AG09309 (cell line): ENCODE results near the gene CPA5.

ENCODE experiments used
- DNase-seq: peaks from one replicate; pipeline ENCODE4 v3.0.0-alpha.2; 2010; ENCODE audit warnings: low read depth
- H3K4me3 ChIP-seq: 2 replicates; pipeline ENCODE4 v1.5.1; 2011; ENCODE audit warnings: mild to moderate bottlenecking, low read depth, low read length, moderate library complexity; ENCODE audit not compliant: control insufficient read depth
- TF ChIP-seq, protein P1 (sequence below): IDR thresholded peaks from 2 replicates; pipeline ENCODE4 v1.5.1; 2011; ENCODE audit warnings: mild to moderate bottlenecking, low read depth, low read length, inconsistent platforms; ENCODE audit not compliant: insufficient read depth, control insufficient read depth; ENCODE audit errors: missing control alignments

Gene CPA5

GRCh38 chr7:130341882-130342281 is 2.7 kb upstream of the CPA5 start:
- H3K4me3 ChIP-seq, result no peak overlapping the region
- DNase-seq, result no peak
- TF ChIP-seq, protein P1, sequence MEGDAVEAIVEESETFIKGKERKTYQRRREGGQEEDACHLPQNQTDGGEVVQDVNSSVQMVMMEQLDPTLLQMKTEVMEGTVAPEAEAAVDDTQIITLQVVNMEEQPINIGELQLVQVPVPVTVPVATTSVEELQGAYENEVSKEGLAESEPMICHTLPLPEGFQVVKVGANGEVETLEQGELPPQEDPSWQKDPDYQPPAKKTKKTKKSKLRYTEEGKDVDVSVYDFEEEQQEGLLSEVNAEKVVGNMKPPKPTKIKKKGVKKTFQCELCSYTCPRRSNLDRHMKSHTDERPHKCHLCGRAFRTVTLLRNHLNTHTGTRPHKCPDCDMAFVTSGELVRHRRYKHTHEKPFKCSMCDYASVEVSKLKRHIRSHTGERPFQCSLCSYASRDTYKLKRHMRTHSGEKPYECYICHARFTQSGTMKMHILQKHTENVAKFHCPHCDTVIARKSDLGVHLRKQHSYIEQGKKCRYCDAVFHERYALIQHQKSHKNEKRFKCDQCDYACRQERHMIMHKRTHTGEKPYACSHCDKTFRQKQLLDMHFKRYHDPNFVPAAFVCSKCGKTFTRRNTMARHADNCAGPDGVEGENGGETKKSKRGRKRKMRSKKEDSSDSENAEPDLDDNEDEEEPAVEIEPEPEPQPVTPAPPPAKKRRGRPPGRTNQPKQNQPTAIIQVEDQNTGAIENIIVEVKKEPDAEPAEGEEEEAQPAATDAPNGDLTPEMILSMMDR, result no peak

DNA sequence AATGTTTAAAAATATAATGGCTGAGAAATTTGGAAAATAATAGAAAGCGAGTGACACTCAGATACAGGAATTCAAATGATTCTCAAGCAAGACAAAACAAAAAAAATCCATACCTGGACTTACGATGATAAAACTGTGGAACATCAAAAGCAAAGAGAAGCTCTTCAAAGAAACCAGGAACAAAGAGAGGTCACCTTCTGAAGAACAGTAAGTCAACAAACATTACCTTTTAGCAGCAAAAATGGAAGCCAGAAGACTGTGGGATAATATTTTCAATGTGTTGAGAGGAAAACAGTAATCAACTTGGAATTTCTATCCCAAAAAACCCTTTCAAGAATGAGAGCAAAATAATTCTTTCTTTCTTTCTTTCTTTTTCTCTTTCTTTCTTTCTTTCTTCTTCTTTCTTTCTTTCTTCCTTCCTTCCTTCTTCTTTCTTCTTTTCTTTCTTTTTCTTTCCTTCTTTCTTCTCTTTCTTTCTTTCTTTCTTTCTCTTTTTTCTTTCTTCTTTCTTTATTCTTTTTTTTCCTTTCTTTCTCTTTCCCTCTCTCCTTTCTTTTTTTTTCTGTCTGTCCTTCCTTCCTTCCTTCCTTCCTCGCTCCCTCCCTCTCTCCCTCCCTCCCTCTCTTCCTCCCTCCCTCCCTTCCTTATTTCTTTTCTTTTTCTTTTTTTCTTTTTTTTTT is 1.8 kb upstream of the CPA5 start:
- DNase-seq, result no peak
- TF ChIP-seq, protein P1, result no peak
- H3K4me3 ChIP-seq, result no peak overlapping the region

GRCh38 chr7:130345136-130345535 is 520 bp downstream of the CPA5 start:
- DNase-seq, result no peak
- TF ChIP-seq, protein P1, result no peak
- no peak overlapping the region for H3K4me3 ChIP-seq

DNA sequence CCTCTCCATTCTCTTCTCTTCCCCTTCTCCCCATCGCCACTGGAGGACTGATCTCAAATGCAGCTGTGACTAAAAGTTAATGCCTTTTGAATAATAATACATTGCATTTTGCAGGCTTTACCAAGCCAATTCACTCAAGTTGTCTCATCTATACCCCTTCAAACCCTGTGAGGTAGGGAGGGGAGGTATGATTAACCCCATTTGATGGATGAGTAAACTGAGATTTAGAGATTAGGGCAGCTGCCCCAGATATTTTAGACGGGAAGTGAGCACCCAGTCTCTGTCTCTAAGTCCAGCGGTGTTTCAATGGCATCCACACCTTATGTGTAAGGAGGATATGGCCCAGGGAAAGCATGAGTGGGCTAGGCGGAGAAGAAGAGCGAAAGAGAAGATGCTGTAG is 1.1 kb downstream of the CPA5 start:
- no peak overlapping the region for H3K4me3 ChIP-seq
- DNase-seq, result no peak
- TF ChIP-seq, protein P1, result no peak

- TF ChIP-seq, protein P1, result no peak
- H3K4me3 ChIP-seq, result no peak overlapping the region
These were observed 1.7 kb downstream of the CPA5 start for GRCh38 chr7:130346177-130346905.

GRCh38 chr7:130346941-130347340 is 2.3 kb downstream of the CPA5 start:
- TF ChIP-seq, protein P1, result no peak
- H3K4me3 ChIP-seq, result no peak overlapping the region
- DNase-seq, result no peak

More at GRCh38 chr7:130346177-130346905, 1.7 kb downstream of the CPA5 start:
- DNase-seq, result no peak
